COLO829 (cell line): ENCODE data around the gene PROP1.
"Not testable (repeated sequence)": the region's sequence is repeated elsewhere in the genome, so short reads cannot be mapped to it uniquely, and the experiment has no call there.

Experiments
- DNase-seq: peaks from one replicate; pipeline ENCODE4 v3.0.0; 2012; ENCODE audit warnings: low spot score

Gene PROP1

DNA sequence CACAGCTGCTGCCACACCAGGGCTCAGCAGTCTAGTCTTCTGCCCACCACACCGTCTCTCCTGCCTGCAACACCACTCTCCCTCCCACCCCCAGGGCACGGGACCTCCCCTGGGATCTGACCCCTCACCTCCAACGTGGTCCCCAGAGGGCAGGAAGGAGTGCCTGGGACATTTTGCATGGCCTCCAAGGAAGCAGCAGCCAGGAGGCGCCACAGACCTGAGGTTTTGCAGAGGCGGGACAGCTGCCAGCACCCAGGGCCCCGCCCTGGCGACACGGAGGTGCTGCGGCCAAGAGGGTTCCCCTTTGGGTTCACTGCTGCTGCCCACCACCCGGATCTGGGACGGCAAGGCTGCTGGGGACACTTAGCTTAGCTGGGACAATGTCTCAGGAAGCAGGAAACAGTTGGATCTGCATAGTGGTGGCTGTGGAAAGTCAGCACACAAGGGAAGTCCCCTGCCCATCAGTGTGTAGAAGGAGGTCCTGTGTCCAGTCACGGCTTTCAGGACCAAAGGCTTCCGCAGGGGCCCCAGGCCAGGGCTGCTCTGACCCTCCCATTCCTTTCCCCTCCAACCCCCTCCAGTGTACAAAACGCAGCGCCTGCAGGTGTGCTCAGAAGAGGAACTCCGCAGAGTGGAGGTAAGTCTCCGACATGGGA is 13.8 kb downstream of the PROP1 start:
- DNase-seq, result no peak

DNA sequence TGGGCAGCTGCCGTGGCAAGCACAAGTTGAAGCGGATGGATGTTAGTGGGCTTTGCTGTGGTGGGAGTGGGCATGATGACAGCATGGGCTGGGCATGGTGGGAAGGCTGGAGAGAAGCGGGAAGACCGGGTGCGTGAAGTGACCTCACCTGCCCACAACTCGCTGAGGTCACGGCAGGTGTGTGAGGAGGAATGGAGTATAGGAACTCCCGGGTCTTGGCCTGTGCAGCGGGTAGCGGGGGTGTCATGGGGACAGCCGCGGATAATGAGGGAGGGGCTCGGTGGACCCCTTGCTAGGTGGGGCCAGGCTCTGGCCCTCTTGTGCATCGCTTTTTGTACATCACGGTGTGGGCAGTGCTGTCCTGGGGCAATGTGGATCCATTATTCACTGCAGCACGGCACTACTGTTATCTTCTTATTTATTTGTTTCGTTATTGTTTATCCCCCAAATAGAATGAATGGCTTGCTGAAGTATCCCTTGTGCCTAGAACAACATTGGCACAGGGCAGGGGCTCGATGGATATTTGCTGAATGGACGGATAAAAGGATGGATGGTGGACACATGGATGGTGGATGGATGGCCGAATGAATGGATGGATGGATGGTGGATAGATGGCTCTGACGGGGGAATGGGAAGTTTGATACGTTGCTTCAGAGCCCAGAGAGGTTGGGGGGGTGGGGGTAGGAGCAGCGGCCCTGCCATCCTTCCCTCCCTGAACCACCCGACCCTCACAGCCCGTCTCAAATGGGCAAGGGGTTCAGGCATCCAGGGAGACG is 14.6 kb downstream of the PROP1 start:
- DNase-seq, result no peak

DNA sequence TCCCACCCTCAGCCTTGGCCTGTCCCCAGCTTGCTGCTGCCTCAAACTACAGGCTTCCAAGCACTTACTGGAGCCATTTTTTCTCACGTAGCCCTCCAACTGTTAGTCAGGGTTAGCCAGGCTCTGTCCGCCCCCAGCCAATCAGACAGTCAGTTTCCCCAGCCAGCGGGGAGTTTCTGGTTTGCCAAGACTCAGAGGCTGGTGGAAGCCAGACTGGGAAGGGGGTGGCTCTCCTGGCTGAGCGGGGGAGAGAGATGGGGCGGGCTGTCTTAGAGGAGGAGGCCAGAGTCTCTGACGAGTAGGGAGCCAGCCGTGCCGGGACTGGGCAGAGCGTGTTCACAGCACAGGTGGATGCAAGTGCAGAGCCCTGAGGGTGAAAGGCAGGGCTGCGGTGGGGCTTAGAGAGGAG is 15.3 kb downstream of the PROP1 start:
- no peak for DNase-seq

DNA sequence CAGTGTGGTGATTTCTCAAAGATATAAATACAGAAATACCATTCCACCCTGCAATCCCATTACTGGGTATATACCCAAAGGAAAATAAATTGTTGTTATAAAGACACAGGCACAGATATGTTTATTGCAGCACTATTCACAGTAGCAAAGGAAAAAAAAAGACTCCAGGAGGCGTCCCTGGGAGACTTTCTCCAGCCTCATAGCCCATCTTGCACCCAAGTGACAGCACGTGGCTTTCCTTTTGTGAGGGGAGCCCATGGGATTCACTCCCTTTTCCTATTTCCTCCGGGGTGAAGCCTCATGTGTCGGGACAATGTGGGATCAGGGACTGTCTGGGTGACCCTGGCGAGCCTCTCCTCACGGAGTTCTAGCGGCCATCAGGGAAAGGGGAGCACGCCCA is 18.4 kb downstream of the PROP1 start:
- not testable (repeated sequence) for DNase-seq

DNA sequence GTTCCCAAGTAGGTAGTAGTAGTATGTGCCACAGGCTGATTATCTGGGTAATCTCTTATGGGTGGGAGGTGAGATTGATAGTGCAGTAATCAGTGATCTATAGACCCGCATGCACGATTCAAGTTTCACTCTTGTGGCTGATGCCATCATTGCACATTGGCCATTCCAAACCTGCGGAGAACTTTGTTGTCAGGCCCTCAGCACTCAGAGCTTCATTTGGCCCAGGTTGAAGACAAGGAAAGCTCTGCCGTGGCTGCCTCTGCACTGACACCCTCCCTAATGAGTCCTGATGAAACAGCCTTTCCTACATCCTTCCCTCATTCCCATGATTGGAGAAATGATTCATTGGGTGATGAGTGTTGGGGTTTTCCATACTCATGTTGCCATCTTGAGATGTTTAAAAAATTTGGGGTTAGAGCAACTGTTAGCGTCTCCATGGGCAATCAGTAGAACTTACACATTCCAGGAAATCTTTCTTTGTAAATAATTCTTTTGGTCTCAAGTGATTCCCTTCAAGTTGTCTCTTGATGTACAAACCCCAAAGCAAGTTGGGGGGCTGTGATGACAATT is 22.9 kb downstream of the PROP1 start:
- DNase-seq, result no peak

DNA sequence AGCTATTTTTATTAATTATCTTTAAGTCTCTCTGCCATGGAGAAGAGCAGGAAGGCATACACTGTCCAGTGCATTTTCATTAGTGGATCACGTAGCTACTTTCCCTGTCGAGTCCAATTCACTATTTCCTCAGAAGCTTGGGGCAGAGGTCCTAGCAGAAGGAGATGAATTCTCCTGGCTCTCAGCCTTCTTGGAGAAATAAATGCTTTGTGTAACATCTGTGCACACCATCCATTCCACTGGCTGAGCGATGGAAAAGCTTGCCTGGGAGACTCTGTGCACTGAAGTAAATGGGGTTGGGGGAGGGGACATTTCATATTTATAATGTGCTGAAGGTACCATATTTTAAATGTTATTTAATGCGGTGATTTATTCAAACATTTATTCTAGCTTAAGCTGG is 23.4 kb downstream of the PROP1 start:
- DNase-seq, result no peak

DNA sequence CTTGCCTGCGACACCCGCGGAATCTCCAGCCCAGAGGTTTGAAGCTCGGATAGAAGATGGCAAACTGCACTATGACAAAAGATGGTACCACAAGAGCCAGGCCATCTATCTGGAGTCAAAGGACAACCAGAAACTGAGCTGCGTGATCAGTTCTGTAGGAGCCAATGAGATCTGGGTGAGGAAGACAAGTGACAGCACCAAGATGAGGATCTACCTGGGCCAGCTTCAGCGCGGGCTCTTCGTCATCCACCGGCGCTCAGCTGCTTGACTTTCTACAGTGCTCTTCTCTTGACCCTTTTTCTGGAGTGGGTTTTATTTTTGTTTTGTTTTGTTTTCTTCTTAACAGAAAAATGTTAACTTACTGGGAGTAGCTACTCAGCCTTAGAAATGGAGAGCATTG is 24.0 kb downstream of the PROP1 start:
- not testable (repeated sequence) for DNase-seq

DNA sequence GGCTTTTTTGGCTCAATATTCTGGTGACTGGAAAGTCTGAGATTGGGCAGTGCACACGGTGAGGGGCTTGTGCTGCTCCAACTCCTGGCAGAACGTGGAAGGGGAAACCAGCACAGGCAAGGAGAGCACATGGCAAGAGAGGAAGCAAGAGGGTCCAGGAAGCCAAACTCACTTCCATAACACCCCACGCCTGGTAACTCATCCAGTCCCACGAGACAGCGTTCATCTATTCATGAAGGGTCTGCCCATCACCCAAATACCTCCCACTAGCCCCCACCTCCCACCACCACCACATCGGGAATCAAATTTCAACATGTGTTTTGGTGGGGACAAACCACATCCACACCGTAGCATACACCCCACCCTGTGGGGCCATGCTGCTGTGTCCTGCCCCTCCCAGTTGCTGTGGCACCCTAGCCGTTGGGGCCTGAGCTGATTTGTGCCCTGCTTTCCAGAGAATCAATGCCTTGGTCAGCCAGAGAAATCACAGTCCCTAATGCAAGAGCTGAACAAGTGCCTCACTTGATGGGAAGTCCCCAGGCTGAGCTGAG is 27.3 kb downstream of the PROP1 start:
- no peak for DNase-seq

DNA sequence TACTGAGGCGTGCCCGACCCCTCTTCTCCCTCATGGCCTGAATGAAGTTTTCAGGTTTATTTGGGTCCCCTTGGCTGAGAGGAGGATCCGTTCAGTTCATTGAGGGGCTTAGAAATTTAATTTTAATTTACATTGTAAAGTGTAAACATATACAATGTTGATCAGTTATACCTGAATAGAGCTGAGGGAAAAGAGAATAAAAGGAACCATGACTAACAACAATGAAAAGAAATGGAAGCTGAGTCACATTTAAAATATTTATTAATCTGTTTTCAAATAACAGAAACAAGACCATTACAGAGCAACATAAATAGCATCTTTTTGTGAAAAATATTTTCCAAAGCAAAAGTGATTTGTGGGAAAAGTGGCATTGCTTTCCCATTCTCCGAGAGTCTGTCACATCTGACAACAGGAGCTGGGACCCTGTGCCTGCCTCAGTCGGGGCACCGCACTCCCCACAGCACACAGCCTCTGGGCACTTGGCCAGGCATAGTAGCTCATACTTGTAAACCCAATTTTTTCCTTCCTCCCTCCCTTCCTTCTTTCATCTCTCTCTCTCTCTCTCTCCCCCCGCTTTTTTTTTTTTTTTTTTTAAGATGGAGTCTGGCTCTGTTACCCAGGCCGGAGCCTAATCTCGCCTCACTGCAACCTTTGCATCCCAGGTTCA is 28.7 kb downstream of the PROP1 start:
- no peak for DNase-seq

DNA sequence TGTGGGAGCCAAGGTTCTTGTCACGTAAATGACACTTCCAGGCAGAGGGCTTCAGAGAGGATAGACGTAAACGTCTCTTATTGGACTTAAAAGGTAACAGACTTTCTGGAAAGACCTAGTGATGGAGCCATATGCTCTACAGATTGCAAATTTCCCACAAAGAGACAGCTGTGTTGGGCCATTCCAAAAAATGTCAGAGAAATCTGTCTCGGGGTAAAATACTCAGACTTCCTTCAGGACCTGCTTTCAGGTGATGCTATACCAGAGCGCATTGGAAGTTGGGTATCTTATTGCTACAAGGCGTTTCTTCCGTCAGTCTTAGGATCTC is 29.2 kb downstream of the PROP1 start:
- DNase-seq, result no peak

DNA sequence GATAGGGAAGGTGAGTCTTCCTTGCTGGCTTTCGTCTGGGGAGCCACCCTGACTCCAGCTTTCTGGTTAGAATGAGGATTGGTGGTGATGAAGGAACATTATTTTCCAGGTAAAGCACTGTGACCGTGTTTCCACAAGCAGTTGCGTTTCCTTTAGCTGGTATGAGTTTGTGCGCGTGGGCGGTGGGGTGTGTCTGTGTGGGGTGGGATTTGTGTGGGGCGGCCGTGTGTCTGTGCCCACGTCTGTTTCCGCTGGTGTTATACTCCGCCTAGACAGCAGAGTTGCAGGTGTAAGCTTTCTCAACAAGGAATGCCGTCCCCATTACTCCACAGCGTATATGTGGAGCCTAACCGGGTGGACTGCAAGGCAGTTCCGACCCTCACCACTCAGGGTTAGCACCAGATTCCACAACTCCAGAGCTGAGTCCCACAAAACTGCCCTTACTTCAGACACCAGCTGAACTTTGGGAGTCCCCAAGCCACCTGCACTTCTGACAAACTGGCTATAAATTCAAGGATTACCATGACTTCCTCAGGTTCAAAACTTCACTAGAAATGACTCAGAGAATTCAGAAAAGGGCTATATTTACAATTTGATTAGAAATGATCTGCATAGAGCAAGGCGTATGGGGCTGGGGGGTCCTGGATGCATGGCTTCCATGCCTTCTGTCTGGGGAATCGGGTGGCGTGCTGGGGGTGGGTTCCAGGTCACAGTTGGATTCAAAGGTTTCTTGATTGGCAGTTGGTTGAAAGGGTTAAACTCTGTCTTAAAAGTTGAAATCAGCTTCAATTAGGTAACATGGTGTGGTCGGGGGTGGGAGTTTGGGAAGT is 29.8 kb downstream of the PROP1 start:
- no peak for DNase-seq

DNA sequence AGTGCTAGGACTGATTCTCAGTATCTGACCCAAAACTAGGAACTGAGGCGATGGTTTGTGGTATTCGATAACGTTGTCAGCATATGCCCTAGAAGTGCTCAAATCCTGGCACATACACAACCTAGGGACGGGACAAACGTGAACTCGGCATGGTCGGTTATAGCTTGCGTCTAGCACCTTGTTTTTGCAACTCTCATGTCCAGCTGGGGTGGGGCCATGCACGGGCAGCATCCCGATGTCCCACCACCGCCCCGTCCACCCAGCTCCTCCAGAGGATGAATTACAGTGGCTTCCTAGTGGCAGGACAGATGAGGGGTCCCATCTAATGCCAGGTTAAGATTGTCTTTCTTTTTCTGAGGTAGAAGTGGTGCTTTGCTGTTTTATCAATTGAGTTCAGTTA is 31.6 kb downstream of the PROP1 start:
- DNase-seq, result no peak

DNA sequence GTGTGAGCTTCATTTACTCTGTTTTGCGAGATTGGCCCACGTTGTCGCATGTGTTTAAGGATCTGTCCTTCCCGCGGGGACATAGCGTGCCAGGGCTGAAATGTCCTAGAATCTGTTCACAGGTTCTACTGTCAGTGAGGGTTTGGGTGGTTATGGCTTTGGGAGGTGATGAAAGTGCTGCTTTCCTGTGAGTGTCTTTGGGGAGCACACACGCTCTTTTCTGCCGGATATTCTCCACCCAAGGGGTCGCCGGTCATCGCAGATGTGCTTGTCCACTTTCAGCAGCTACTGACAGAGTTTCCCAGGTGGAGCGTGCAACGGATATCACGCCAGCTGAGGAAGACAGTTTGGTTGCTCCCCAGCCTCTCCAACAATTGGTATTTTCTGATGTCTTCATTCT is 32.1 kb downstream of the PROP1 start:
- no peak for DNase-seq

DNA sequence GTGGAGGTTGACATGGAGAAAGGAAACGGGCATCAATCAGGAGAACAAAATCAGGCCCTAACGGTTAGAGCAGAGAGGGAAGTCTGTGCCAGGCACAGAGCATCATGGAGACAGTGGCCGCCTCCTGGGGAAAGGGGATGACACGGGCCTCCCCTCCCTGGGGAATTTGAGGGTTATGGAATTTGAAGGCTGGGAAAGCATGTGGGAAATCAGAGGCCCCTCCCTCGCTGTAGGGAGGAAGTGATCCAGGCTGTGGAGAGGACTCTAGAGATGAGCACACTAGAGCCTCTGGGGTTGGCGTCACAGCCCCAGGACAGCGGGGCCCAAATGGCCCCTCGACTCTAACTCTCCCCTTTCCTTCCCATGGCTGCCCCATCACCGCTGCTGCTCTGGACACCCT is 36.7 kb downstream of the PROP1 start:
- no peak for DNase-seq

DNA sequence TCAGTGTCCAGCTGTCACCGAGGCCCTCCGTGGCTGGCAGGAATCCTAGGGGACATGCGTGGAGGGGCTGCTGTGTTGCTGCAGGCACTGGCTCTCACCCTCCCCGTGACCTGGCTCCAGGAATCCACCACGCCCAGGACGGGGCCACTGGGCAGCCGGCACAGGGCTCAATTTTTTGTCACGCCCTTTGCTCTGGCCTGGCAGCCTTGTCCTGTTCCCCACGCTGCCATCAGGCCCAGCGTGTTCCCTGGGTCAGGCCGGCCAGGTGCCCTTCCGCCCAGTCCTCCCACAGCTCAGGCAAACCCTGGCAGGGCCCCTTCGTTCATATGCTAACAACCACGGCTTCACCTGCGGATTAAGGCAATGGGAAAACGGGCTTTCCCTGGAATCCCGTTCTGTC is 37.3 kb downstream of the PROP1 start:
- DNase-seq, result no peak

DNA sequence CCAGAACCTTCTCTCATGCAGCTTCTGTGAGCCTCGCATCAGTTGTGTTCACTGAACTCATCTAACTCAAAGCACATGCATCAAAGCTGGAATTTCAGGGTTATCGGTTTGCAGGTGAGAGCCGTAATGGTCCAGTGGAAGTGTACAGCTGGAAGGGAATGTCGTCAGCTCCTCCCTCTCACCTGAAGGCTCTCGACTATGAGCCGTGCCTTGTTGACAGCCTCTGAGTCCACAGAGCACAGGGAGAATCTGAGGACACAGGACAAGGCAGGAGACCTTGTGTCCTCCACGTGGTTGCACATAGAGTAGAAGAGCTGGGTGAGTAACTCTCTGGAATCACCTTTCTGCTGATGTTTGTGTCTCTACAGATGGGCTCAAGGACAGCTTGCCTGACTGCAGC is 38.8 kb downstream of the PROP1 start:
- DNase-seq, result no peak

DNA sequence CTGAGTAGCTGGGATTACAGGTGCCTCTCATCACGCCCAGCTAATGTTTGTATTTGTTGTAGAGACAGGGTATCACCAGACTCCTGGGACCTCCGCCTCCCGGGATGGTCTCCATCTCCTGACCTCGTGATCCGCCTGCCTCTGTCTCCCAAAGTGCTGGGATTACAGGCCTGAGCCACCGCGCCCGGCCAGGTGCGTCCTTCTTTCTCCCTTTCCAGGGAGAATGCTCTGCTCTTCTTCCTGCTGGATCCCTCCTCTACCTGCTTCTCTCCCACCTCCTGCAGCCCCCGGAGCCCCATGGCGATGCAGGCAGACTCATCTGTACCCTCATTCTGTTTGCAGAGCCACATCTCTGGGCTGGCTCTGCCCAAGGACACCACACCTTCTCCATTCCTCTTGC is 42.9 kb downstream of the PROP1 start:
- not testable (repeated sequence) for DNase-seq

DNA sequence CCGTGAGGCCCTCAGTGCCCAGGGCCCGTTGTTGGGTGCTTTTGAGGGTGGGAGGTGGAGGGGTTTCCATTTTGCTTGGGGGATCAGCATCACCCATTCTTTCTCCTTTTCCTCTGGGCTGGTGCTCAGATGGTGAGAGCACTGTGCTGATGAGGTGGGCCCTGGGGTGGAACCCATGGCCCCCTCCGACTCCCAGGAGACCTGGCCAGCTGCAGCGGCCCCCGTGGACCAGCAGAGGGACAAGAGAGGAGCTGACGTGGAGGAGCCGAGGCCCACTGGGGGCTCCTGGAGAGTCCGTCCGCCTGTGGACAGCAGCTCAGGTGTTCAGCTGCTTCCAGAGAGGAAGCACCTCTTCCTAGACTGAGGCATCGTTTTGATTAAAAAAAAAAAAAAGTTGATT is 46.4 kb downstream of the PROP1 start:
- DNase-seq, result not testable (repeated sequence)

DNA sequence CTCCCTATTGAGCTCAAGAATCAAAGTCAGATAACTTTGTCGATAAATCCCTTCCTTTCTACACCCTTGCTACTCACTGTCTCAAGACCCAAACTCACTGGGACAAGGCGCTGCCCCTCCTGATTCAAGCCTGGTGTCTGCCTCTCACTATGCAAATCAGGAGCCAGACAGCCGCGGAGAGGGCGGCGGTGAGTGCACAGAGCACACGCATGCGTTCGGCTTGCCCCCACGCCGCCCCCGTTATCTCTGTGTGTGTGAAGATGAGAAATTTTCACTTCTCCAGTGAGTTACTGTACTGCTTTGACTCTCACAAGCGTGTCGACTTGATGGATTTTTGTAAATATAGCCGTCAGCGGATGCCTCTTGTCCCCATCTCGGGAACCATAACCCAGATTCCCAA is 47.0 kb downstream of the PROP1 start:
- DNase-seq, result not testable (repeated sequence)

DNA sequence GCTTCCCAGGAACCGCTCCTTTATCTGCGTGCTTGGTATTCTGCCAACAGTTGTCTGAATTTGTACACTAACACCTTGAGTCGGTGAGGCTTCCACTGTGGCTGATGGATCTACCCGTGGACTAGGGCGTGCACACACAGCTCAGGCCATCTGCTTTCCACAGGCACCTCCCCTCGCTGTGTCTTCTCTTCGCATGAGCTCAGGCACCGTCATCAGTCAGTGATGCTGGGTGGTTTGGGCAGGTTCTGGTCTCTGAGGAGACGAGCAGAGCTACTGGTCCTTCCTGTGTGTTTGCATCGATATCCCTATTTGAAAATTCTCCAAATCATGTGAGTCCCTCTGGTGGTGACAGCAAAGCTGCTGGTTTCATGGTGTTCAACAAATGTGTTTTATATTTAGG is 48.1 kb downstream of the PROP1 start:
- DNase-seq, result not testable (repeated sequence)

DNA sequence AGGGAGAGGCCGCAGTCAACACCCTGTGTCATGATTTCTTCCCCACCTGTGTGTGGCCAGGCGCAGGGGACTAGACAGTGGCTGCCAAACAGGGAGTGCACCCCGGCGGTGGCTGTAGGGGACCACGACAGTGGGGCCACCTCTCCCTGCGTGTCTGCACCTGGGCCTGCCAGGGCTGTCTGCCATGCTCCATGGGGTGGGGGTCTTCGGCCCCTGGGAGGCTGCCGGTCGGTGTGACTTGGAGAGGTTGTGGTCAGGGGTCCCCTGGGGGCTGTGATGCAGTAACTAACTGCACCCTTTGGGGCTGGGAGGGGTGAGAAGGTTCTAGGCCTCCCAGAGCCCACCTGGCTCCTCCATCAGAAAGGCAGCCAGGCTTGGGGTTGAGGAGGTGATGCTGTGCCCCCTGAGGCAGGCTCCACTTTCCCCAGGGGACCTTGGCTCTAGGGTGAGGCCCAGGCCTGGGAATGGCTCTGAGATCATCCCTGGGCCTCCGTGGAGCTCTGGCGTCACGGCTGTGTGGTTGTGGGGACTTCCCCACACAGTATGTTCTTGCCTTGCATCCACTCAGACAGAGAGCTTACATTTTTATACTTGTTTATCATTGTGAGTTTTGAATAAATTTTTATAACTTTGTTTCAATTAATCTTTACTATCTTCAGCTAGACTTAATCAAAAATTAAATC is 50.3 kb downstream of the PROP1 start:
- DNase-seq, result not testable (repeated sequence)
